Stimulated activated CD8-positive, alpha-beta memory T cell treated with anti-CD3 and anti-CD28 coated beads, Interleukin-7, amount 100 ng/mL, for 24 hours (primary cell): Measurements from ENCODE around the gene ARHGEF4.

ENCODE experiments used
- DNase-seq: peaks from one replicate; pipeline ENCODE4 v3.0.0-alpha.2; 2020; ENCODE audit warnings: low read depth

Gene ARHGEF4

DNA sequence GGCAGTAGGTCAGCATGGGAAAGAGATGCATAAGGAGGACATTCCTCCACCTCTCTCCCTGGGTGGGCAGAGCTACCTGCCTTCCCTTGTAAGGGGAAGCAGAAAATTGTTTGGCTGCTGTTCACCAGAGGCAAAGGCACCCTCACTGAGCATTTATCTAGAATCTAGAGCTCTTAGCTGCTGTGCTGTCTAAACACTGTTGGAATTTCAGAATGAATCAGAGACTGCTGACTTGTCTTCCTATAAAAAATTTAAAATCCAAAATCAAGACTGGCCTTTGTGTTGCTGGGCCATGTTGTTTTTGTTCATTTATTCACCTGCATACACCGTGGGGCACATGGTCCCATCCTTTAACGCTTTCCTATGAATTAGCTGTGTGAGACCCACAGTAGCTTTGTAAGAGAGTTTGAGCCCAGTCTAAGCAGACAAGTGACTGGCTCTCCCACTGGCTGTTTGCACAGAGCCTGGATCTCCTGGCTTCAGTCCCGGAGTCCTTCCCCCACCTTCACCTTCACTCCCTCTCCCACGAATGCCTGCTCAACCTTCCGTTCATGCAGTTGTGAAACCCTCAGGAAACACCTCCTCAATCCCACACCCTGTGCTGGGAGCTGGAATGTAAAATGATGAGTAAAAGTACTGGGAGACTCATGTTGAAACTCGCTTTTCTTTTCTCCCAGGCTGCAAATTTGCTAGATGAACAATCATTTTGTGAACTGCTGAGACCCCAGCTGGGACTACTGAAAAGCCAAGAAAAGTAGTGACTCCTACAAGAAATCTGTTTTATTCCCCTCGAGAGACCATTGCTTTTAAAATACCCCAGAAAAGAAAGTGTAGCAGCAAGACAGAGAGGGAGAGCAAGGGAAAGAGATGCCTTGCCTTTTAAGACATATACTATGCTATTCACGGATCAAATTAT lies 180.4 kb downstream of the ARHGEF4 start:
- no peak for DNase-seq

DNA sequence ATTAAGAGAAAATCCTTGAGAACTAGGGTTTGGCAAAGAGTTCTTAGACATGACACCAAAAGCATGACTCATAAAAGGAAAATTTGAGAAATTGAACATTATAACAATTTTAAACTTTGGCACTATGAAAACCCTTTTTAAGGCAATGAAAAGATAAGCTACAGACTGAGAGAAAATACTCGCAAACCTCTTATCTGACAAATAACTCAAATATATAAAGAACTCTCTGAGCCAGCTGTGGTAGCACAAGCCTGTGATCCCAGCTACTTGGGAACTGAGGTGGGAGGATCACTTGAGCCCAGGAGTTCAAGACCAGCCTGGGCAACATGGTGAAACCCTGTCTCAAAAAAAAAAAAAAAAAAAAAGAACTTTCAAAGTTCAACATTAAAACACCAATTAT lies 186.0 kb downstream of the ARHGEF4 start:
- DNase-seq = no peak

DNA sequence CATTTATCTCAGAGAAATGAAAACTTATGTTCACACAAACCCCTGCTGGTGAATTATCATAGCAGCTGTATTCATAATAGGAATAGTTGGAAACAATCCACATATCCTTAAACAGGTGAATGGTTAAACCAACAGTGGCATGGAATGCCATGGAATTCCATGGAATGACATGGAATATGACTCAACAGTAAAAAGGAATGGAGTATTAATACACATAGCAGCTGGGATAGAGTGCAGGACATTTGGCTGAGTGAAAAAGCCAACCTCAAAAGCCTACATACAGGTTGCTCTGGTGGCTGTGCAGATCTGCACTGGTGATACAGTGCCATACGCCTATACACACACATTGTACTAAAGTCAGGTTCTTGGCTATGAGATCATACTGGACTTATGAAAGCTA lies 187.0 kb downstream of the ARHGEF4 start:
- DNase-seq = no peak

DNA sequence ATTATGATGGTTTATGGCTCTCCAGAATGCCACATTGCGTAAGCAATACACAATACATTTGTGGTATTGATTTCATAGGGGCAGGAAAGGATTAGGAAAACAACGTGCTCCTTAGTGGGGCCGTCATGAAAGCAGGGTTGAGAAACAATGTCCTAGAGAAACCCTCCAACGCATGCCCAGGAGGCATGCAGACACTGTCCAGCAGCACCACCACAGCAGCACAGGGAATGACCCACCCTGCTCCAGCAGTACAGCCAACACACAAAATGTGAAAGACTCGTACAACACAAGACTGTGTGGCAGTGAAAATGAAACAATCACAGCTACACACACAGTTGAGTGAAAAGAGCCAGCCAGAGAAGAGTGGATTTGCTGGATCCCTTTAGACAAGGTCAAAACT lies 190.2 kb downstream of the ARHGEF4 start:
- no peak for DNase-seq

DNA sequence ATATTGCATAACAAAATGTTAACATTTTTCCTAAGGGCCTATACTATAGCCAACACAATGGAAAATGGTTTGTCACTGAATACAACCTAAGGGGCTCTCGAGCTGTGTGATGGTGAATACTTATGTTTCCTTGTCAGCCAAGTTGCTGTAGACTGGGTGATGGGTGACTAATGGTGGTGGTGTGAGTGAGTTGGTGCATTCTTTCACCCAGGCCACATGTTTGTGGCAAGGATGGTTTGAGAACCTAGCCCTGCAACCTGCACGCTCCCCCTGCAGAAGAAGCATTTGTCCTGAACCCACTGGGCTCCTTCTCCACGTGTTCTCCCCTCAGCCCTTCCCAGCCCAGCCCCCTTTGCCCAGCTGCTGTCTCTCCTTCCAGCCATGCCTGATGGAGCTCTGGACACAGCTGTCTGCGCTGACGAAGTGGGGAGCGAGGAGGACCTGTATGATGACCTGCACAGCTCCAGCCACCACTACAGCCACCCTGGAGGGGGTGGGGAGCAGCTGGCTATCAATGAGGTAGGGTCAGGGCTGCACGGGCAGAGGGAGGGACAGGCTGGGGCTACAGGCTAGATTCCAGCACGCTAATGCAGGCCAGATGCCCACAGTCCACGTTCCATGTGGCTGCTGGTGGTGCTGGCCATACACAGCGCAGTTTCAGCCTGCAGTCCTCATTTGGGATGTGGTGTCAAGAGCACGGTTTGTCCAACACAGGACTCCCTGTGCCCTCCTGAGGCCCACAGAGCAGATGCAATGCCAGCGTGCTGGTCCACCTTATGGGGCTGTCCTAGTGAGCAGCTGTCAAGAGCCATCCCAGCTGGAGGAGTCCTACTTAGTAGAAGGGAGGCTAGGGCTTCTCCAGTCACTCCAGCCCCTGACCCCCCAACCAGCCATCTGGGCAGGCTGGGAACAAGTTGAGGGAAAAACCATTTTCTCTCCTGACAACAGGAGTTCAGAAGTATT lies 191.1 kb downstream of the ARHGEF4 start:
- DNase-seq = no peak

DNA sequence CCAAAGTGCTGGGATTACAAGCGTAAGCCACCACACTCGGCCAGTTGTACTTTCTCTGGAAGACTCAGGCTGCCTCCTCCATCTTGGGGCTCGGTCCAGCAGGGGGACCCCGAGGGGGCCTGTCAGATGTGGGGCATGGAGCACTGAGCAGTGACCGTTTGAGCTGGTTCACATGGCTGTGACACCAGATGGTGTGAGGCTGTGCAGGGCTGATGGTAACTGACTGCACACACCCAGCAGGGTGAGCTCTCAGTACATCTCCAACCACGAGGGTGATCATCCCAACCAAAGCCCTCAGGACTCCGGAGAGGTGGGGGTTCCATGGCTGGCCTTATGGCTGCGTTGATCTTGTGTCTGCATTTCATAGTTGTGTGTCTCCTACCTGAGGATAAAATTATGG lies 193.1 kb downstream of the ARHGEF4 start:
- no peak for DNase-seq

DNA sequence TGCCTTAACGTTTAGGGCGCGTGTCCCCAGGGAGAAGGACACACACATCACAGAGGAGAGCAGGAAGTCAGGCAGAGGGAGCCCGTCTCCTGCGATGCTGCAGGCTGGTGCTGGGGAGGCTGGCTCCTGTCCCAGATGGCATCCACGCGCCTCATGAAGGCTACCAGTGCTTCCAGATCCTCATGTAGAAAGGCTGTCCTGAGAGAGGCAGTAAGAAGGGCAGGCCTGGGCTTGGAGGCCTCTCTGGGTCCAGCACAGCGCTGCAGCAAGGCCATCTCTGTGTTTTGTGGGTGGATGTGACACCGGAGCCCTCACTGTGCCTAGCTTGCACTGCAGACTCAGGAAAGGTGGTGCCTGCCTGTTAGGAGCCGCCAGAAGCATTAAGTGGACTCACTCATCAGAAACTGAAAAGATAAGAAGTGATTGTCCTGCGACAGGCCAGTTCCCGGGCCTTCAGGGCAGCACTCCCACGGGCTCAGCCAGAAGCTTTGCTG lies 193.8 kb downstream of the ARHGEF4 start:
- DNase-seq = no peak

DNA sequence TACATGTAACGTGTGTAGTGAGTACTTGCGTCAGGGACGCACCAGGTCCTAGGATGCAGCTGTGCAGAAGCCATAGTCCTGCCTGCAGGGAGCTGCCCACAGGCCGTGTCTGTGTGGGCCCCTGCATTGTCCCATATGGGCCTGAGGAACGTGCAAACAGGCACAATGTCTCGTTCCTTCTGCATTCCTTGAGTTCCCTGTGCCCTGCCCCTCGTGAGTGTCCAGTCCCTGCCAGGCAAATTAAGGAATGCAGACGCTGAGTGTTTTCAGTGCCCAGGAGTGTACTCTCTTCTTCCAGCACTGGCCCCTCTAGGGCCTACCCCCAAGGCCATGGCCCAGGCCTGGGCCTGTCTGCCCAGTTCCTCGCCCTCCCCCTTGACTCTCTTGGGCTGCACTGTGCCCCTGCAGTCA lies 194.7 kb downstream of the ARHGEF4 start:
- no peak for DNase-seq

DNA sequence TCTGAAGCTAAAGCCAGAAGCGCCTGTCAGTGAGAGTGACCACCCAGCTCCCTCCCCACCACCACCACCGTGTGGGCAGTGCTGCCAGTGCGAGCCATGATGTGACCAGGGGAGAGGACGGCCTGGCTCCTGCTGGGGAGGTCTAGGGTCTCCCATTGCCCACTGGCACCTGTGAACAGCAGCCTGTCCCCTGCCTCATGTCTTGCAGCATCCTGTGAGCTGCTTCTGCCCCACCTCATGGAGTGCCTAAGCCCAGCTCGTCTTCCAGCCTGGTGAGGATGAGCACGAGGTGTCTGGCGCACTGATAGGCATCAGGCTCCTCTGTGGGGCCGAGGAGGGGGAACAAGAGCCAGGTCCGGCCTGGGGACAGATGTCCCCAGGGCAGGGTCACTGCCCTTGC lies 195.2 kb downstream of the ARHGEF4 start:
- DNase-seq = no peak

DNA sequence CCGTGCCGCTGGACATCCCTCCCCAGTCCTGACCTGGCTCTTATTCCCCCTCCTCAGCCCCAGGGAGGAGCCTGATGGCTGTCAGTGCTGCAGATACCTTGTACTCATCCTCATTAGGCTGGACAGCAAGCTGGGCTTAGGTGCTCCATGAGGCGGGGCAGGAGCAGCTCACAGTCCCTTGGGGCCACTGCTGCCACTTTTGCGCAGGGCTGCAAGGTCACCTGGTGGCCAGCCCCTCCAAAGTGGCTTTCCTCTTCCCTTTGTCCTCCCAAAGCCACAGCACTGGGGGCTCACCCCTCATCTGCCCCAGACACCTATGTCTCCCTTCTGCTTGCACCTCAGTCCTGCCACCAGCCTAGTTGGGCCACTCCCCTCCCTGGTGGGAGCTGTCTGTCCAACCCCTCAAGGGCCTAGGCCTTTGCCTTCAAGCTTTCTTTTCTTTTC lies 195.7 kb downstream of the ARHGEF4 start:
- DNase-seq = no peak

DNA sequence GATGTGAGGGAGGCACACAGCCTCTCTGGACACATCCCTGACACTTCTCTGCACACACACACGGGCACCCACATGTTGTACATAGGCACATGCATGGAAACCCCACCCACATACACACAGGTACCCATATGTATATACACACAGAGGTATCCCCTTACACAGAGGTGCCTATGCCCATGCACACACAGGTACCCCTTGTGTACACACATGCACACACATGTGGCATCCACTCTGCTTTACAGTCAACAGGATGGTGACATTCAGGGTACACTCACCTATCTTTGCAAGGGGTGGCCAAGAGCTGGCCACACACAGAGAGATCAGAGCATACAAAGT lies 197.0 kb downstream of the ARHGEF4 start:
- DNase-seq = no peak

DNA sequence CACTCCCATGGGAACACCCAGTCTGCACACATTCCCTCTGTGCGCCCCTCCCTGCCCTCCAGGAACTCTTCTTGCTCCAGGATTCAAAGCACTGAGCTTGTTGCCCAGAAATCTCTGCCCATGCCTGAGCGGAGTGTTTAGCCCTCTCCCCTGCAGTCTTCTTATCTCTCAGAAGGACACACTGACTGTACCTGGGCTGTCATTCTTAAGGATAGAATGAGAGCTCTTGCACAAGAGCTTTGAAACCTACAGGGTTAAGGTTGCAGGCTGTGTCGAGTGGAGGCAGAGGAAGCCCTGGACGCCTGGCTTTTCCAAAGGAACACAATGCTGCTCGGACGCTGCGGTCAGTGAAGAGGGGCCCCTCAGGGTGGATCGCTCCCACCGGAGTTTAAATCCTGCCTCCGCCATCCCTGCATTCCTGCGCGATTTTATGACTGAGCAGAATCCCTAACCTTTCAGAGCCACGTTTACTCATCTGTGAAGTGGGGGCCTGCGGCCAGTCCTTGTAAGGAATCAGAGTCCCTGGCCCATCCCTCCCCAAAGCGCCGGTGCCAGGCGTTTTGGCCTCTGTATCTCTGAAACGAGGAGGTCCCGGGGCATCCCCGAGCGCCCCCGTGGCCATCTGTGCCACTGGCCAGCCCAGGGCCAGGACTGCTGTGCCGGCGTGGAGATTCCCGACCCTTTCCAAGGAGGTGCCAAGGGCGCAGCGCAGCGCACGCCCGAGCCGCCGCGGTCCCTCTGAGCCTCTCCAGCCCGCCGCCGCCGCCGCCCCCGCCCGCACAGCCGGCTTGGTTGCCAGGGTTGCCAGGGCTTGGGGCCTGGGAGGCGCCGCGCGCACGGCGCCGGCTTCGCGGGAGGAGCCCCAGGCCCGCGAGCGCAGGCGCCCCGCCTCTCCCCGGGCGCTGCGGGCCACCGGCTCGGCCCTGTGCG lies 197.7 kb downstream of the ARHGEF4 start:
- DNase-seq = peak; percentile 16

DNA sequence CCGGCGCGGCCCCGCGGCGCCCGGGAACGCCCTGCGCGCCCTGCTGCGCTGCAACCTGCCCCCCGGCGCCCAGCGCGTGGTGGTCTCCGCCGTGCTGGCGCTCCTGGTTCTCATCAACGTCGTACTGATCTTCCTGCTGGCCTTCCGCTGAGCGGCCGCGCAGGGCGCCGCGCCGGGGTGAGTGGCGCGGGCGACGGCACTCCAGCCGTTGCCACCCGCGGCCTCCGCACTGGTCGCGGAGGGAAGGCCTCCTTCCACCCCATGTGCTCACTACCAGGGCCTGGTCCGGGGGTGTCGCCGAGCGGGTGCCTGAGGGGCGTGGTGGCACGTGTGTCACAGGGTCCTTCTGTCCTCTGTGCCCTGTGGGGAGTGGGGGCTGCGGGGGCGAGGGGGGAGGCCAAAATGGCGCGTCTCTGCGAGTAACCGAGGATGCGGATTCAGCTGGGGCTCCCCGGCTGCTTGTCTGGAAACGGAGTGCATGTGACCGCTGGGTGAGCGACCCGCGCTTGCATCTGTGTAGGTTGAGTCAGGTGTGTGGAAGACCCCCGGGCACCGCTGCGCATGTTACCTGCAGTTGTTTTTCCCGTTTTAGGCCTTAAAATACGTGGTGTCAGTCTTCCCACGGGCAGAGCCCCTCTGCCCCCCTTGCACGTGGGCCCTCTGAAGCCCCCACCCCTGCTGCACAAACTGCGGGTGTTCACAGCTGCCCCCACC lies 198.6 kb downstream of the ARHGEF4 start:
- DNase-seq = no peak

DNA sequence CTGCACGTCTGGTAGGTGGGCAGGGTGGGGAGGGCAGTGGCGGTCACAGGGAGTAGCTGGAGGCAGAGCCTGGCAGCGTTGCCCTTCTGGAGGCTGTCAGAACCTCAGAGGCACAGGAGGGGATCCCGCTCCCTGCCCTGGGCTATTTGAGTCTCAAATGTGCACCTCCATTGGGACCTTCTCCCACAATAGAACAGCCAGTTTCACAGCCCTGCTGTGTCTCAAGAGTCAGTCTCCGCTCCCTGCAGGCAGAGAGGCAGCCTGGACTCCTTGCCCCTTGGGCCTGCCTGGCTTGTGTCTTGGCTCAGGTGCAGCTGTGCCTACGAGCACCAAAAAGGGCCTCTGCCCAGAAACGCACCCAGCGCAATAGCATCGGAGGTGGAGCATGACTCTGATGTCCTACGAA lies 199.1 kb downstream of the ARHGEF4 start:
- DNase-seq = no peak

DNA sequence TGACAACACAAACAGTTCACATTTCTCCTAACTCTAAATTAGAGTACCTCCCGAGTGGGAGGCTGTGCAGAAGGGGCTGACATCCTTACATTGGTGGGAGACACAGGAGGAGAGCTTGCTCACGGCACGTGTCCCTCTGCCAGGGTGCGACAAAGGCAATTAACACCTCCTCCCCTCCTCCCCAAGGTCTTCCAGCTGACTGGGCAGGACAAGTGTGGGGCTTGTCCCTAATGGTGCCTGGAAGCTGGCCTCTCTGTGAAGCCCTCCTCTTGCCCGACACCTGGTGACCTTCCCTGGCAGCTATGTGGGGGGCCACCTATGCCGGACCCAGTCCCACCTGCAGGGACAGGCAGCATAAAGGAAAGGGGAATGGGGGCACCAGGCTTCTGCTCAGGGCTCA lies 199.6 kb downstream of the ARHGEF4 start:
- DNase-seq = no peak

DNA sequence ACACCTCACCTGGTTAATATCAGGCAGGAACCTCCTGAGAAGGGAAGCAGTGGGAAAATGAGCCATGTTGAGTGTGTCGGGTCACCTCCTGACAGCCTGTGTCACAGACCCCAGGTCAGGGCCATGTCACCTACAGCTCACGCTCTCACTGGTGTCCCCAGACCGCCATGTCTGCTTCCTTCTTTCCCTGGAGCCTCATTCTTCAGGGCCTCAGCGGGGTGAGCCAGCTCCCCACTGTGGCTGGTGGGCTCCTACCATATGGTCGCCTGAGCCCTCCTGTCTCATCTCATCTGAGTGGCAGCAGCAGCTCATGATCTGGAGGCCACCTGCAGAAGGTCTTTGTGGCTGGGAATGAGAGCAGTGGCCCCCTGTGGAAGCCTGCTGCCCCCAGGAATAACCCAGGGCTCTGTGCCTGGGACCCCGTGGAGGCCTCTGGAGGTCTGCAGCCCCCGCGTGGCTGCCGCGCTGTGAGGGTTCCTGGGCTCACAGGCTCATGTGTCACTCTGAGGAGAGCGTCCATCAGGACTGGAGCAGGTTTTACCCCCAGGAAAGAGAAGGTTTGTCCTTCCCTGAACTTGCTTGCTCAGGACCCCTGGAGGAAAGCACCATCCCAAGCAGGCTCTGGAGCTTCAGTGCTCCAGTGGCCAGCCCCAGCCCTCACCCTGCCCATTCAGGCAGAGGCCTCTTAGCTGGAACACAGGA lies 200.1 kb downstream of the ARHGEF4 start:
- no peak for DNase-seq

DNA sequence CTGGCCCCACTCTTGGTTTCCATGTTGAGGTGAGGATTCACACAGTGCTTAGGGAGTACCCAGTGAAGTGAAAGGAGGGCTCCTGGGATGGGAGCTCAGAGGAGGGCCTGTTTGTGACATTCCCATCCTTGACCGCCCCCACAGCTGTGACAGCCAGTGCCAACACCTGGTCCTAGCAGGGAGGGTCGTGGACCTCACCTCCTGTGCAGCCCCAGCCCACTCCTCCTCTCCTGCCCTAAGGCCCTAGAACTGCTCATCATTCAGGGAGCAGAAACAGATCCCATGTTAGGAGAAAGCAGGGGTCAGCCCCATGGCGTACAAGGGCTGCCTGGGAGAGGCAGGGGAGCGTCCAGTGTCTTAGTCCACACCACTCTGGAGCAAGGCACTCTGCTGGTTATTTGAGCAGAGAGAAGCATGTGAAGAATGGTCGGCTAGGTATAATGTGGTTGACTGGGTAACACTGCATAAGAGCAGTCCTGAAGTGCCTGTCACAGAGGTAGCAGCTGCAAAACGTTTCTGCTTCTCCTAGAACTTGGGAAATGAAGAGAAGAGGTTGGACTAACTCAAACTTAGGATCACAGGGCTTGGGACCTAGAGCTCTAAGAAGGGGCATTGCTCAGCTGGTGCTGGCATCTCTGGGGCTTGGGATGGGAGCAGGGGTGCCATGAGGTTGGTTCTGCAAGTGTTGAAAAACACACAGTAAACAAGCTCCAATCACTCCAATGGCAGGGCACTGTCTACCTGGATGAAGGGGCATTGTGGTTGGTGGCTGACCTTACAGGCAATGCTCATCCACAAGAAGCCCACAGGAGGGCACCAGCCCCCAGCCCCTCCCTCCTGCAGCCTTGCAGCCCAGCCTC lies 200.9 kb downstream of the ARHGEF4 start:
- DNase-seq = no peak

DNA sequence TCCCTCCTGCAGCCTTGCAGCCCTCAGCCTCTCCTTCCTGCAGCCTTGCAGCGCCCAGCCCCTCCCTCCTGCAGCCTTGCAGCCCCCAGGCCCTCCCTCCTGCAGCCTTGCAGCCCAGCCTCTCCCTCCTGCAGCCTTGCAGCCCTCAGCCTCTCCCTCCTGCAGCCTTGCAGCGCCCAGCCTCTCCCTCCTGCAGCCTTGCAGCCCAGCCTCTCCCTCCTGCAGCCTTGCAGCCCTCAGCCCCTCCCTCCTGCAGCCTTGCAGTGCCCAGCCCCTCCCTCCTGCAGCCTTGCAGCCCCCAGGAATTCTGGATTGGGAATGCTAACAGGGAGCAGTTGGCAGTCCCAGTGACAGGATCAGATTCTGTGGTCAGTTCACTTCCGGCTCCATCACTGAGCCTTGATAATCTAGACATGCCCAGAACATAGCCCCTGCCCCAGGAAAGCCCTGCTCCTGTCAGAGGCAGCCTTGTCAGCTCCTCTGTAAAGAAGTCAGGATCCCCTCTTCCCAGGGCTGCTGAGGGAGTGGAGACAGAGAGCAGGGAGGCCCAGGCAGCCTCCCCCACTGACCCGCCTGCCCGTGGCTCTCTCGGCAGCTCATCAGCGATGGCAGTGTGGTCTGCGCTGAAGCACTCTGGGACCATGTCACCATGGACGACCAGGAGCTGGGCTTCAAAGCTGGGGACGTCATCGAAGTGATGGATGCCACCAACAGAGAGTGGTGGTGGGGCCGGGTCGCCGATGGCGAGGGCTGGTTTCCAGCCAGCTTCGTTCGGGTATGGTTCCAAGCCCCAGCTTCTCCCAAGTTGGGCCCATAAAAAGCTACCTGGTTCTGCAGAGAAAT lies 201.8 kb downstream of the ARHGEF4 start:
- no peak for DNase-seq

DNA sequence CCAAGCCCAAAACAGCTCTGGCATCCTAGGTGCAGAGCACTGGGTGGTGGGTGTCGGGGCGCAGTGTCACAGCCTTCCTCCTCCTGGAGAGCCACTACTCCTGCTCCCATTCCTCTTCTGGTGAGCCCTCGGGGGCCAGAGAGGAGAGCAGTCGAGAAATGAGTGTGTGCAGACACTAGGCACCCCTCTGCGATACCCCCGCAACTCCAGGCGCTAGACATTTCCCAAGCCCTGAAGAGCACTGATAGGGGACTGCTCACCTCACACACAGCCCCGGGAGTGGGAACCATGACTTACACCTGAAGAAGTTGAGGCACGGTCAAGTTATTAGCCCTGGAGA lies 202.4 kb downstream of the ARHGEF4 start:
- DNase-seq = no peak
